Parathyroid adenoma (tissue), 2 donors: ENCODE results near the gene LRRFIP2.

Experiments
- H2AFZ ChIP-seq: fragments of 300-600 bp; sonication (generic); one replicate; pipeline ENCODE4 v1.7.0; 2017; ENCODE audit warnings: antibody characterized with exemption, mild to moderate bottlenecking
- H3K27ac ChIP-seq: fragments of 300-600 bp; sonication (generic); one replicate; pipeline ENCODE4 v1.7.0; 2017
- H3K27me3 ChIP-seq: fragments of 300-600 bp; sonication (generic); one replicate; pipeline ENCODE4 v1.7.0; 2017; ENCODE audit warnings: low read length; ENCODE audit not compliant: control insufficient read depth, insufficient read depth
- H3K36me3 ChIP-seq: fragments of 300-600 bp; sonication (generic); one replicate; pipeline ENCODE4 v1.7.0; 2017; ENCODE audit warnings: low read length; ENCODE audit not compliant: control insufficient read depth, insufficient read depth
- H3K4me1 ChIP-seq: fragments of 300-600 bp; sonication (generic); one replicate; pipeline ENCODE4 v1.7.0; 2017; ENCODE audit warnings: control low read depth
- H3K4me2 ChIP-seq: fragments of 300-600 bp; sonication (generic); one replicate; pipeline ENCODE4 v1.7.0; 2017; ENCODE audit warnings: low read length
- H3K4me3 ChIP-seq: fragments of 300-600 bp; sonication (generic); one replicate; pipeline ENCODE4 v1.7.0; 2017; ENCODE audit warnings: low read depth, low read length
- H3K79me2 ChIP-seq: fragments of 300-600 bp; sonication (generic); one replicate; pipeline ENCODE4 v1.7.0; 2017; ENCODE audit warnings: control low read depth
- H3K9ac ChIP-seq: fragments of 300-600 bp; sonication (generic); one replicate; pipeline ENCODE4 v1.7.0; 2017; ENCODE audit warnings: mild to moderate bottlenecking
- H3K9me3 ChIP-seq: fragments of 300-600 bp; sonication (generic); one replicate; pipeline ENCODE4 v1.7.0; 2017; ENCODE audit warnings: low read length; ENCODE audit not compliant: control insufficient read depth
- CTCF ChIP-seq: fragments of 300-600 bp; sonication (generic); IDR thresholded peaks from one replicate; pipeline ENCODE4 v1.7.0; 2017; ENCODE audit warnings: antibody characterized with exemption, mild to moderate bottlenecking
- donor health status: primary hyperparathyroidism.

The LRRFIP2 gene

DNA sequence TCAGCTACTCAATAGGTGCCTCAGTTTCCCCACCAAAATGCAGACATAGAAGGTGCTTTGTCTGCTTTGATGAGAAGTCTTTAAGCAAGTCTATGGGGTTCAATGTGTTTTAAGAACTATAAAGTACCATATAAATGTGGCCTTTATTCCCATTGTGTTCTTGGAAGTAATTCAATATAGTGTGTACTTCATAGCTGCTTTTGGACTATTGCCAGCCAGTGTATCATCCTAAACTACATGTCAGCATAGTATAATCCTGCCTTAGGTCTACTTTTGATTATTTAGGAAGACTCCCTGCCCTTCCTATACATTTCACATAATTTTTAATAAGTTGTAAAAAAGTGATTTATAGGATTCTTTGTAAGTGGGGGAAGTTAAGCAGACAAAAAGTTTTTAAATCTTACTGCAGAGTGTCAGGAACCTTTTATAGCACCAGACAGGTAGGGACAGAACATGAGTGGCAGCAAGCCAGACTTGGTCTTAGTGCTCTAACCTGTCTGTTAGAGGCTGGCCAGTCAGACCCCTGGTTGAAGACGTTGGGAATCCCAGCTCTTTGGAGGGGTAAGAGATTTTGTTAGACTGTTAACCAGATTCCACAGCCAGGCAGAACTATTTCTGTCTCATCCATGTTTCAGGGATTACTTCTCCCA is 132.7 kb downstream of the LRRFIP2 start:
- no peak overlapping the region for H3K9ac ChIP-seq
- H3K27me3 ChIP-seq, result no peaks in the 10 kb centered on the region
- H3K4me3 ChIP-seq, result no peak overlapping the region
- H3K27ac ChIP-seq, result no peak overlapping the region
- peaks cover 6% of the 10 kb centered on the region for H3K4me1 ChIP-seq
- H3K36me3 ChIP-seq, result no peaks in the 10 kb centered on the region
- no peak for TF ChIP-seq CTCF
- H2AFZ ChIP-seq, result no peak overlapping the region
- no peaks in the 10 kb centered on the region for H3K79me2 ChIP-seq
- H3K4me2 ChIP-seq, result no peak overlapping the region
- no peaks in the 10 kb centered on the region for H3K9me3 ChIP-seq

- H3K4me1 ChIP-seq, result peaks cover 6% of the 10 kb centered on the region
- no peak for TF ChIP-seq CTCF
- H3K9ac ChIP-seq, result no peak overlapping the region
- H3K36me3 ChIP-seq, result no peaks in the 10 kb centered on the region
- no peak overlapping the region for H2AFZ ChIP-seq
- H3K9me3 ChIP-seq, result no peaks in the 10 kb centered on the region
- H3K27ac ChIP-seq, result peak overlapping the region; percentile 4
- H3K4me3 ChIP-seq, result no peak overlapping the region
- H3K79me2 ChIP-seq, result no peaks in the 10 kb centered on the region
- no peak overlapping the region for H3K4me2 ChIP-seq
- no peaks in the 10 kb centered on the region for H3K27me3 ChIP-seq
Observed at GRCh38 chr3:37040231-37040630, 134.2 kb downstream of the LRRFIP2 start.

DNA sequence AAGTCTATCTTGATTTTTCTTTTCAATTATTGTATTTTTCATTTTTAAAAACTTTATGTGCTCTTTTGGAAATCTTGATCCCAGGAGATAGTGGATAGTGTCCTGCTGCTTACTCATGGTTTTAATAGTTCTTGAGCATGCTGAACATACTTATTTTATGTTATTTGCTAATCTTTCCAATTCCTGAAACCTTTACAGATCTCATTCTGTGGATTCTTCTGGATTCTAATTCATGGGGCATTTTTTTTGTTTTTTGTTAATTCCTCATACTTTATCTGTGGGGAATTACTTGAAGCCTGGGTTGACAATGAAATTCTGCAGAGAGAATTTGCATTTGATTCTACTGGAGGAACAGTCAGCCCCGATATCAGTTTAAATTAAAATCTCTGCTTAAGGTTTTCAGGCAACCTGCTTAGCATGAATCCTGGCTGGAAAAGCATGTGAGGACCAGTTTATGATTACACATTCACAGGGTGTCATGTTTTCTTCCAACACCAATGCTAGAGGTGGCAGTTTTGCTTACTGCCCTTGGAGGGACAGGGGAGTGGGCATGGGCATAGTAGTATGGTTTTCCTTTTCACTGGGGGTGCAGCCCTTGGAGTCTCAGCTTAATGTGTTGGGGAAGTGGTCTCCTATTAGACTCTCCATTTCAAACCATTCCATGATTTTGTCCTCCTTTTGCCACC is 135.1 kb downstream of the LRRFIP2 start:
- H3K4me3 ChIP-seq, result no peak overlapping the region
- H3K9me3 ChIP-seq, result no peaks in the 10 kb centered on the region
- H3K4me2 ChIP-seq, result no peak overlapping the region
- H3K4me1 ChIP-seq, result peaks cover 6% of the 10 kb centered on the region
- no peak overlapping the region for H3K9ac ChIP-seq
- no peaks in the 10 kb centered on the region for H3K36me3 ChIP-seq
- H3K27me3 ChIP-seq, result no peaks in the 10 kb centered on the region
- H3K79me2 ChIP-seq, result no peaks in the 10 kb centered on the region
- no peak overlapping the region for H3K27ac ChIP-seq
- no peak overlapping the region for H2AFZ ChIP-seq
- TF ChIP-seq CTCF, result no peak

GRCh38 chr3:37037352-37037751 is 137.0 kb downstream of the LRRFIP2 start:
- no peak for TF ChIP-seq CTCF
- H3K79me2 ChIP-seq, result no peaks in the 10 kb centered on the region
- no peak overlapping the region for H3K9ac ChIP-seq
- no peaks in the 10 kb centered on the region for H3K36me3 ChIP-seq
- no peaks in the 10 kb centered on the region for H3K9me3 ChIP-seq
- no peaks in the 10 kb centered on the region for H3K27me3 ChIP-seq
- no peak overlapping the region for H2AFZ ChIP-seq
- no peak overlapping the region for H3K27ac ChIP-seq
- H3K4me2 ChIP-seq, result no peak overlapping the region
- H3K4me3 ChIP-seq, result no peak overlapping the region
- peaks cover 6% of the 10 kb centered on the region for H3K4me1 ChIP-seq

DNA sequence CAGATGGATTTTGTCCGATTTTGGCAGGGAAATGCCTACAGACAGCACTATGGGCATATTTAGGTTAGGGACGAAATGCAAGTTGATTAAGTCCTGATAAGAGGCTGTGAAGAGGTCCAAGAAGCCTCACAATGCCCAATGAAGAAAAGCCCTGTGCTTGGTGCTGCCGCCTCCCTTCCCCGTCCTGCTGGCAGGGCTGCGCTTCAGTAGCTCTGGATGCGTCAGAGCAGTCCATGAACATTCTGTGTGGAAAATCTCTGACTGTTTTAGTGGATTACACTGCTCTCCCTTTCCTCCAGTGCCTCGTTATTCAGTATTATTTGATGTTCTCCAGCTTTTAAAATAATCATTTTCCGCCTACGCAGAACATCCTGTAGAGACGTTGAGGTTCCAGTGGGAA is 141.4 kb downstream of the LRRFIP2 start:
- Histone ChIP-seq H3K27ac (peak overlapping the region; percentile 9), H3K36me3 (no peaks in the 10 kb centered on the region), H3K4me1 (peaks cover 18% of the 10 kb centered on the region)

More for the DNA sequence above, 141.4 kb downstream of the LRRFIP2 start:
- H3K27me3 ChIP-seq, result no peaks in the 10 kb centered on the region
- no peak for TF ChIP-seq CTCF
- H3K9me3 ChIP-seq, result no peaks in the 10 kb centered on the region
- no peak overlapping the region for H3K4me2 ChIP-seq
- H2AFZ ChIP-seq, result peak overlapping the region; percentile 31
- H3K4me3 ChIP-seq, result no peak overlapping the region
- H3K79me2 ChIP-seq, result no peaks in the 10 kb centered on the region
- no peak overlapping the region for H3K9ac ChIP-seq
